Measurements from ENCODE around the gene CACNA1S. TPM values are rescaled to one million over a fixed set of nuclear protein-coding genes. Genes with fewer than 3 reads are reported as not detected.

Gene CACNA1S
- total RNA-seq, 2 experiments from 2014 or later, result not detected

- Histone ChIP-seq H3K4me3 (ENCODE audit: low read length) (no peak overlapping the region), H3K27ac (ENCODE audit: low read depth in 1 of 2, low read length in 2 of 2) (no peak overlapping the region), H3K36me3 (ENCODE audit: insufficient read depth, low read length) (no peaks in the 10 kb centered on the region), H3K27me3 (ENCODE audit: control insufficient read depth in 1 of 2, insufficient read depth in 2 of 2, low read length in 2 of 2) (no peaks in the 10 kb centered on the region), H3K9me3 (ENCODE audit: control insufficient read depth in 1 of 2, insufficient read depth in 1 of 2, low read length in 2 of 2) (no peaks in the 10 kb centered on the region), H3K4me1 (ENCODE audit: insufficient read depth, low read length) (no peaks in the 10 kb centered on the region)
- H3K36me3 Mint-ChIP-seq (ENCODE audit: low read depth), result no peaks in the 10 kb centered on the region
- TF ChIP-seq, protein P1, sequence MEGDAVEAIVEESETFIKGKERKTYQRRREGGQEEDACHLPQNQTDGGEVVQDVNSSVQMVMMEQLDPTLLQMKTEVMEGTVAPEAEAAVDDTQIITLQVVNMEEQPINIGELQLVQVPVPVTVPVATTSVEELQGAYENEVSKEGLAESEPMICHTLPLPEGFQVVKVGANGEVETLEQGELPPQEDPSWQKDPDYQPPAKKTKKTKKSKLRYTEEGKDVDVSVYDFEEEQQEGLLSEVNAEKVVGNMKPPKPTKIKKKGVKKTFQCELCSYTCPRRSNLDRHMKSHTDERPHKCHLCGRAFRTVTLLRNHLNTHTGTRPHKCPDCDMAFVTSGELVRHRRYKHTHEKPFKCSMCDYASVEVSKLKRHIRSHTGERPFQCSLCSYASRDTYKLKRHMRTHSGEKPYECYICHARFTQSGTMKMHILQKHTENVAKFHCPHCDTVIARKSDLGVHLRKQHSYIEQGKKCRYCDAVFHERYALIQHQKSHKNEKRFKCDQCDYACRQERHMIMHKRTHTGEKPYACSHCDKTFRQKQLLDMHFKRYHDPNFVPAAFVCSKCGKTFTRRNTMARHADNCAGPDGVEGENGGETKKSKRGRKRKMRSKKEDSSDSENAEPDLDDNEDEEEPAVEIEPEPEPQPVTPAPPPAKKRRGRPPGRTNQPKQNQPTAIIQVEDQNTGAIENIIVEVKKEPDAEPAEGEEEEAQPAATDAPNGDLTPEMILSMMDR (IDR thresholded peaks at IDR 0.05), result no peak
- DNase-seq (no peak), ATAC-seq (ENCODE audit: poor library complexity) (no peak)
- intact Hi-C loops (cut with DNase I, micrococcal nuclease), result no loop called here
- H3K27ac Mint-ChIP-seq, result no peak overlapping the region
- ChIA-PET POLR2A (no interaction called here), CTCF (no interaction called here)
- H3K4me1 Mint-ChIP-seq (ENCODE audit: low read depth), result no peaks in the 10 kb centered on the region
- no peak overlapping the region for H3K4me3 Mint-ChIP-seq
- H3K9me3 Mint-ChIP-seq, result no peaks in the 10 kb centered on the region
- H3K27me3 Mint-ChIP-seq, result no peaks in the 10 kb centered on the region
Observed at GRCh38 chr1:201077736-201078135, 34.5 kb downstream of the CACNA1S start.

DNA sequence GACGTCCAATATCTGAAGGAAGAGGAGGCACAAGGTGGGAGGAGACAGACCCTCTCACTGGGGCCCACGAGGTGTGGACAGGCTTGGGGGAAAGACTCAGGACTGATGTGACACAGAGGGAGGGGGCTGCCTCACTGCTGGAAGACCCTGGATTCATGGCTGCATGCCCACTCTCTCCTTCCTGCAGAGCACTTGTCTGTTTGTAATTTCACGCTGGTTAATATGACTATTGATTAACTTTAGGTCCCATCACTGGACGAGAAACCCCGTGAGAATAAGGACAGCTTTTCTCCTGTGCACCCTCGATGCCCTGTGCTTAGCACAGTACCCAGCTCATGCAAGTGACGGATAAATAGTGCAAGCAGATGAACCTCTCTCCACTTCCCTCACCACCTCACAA, 35.1 kb downstream of the CACNA1S start:
- no peaks in the 10 kb centered on the region for H3K36me3 ChIP-seq (ENCODE audit: insufficient read depth, low read length)
- no peak overlapping the region for H3K27ac ChIP-seq (ENCODE audit: low read depth in 1 of 2, low read length in 2 of 2)
- no peak for ATAC-seq (ENCODE audit: poor library complexity)
- DNase-seq, result no peak
- Mint-ChIP-seq H3K9me3 (no peaks in the 10 kb centered on the region), H3K36me3 (ENCODE audit: low read depth) (no peaks in the 10 kb centered on the region), H3K27ac (no peak overlapping the region), H3K27me3 (no peaks in the 10 kb centered on the region), H3K4me1 (ENCODE audit: low read depth) (no peaks in the 10 kb centered on the region), H3K4me3 (no peak overlapping the region)
- no peaks in the 10 kb centered on the region for H3K4me1 ChIP-seq (ENCODE audit: insufficient read depth, low read length)
- TF ChIP-seq, protein P1 (IDR thresholded peaks at IDR 0.05), result no peak
- no peaks in the 10 kb centered on the region for H3K27me3 ChIP-seq (ENCODE audit: control insufficient read depth in 1 of 2, insufficient read depth in 2 of 2, low read length in 2 of 2)
- H3K4me3 ChIP-seq (ENCODE audit: low read length), result no peak overlapping the region
- no peaks in the 10 kb centered on the region for H3K9me3 ChIP-seq (ENCODE audit: control insufficient read depth in 1 of 2, insufficient read depth in 1 of 2, low read length in 2 of 2)
- ChIA-PET POLR2A (no interaction called here), CTCF (no interaction called here)
- intact Hi-C loops (cut with DNase I, micrococcal nuclease), result no loop called here

DNA sequence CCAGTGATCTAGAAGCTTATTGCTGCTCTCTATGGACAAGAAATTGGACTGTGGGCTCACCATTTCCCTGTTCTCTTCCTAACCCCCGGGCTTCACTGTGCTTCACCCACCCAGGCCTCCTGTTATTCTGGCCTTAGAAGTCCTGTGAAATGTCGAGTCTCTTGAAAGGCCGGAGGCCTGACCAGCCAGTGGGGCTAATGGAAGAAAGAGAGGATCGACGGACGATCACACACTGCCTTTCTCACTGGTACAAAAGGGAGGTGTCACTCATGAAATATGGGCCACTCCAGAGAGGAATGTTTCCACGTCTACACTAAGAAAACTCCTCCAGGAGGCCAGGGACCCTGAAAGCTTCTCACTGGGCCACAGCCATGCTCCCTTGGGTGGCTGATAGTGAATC, 36.1 kb downstream of the CACNA1S start:
- POLR2A ChIA-PET, result no interaction called here
- H3K27me3 Mint-ChIP-seq, result no peaks in the 10 kb centered on the region

More for the DNA sequence above, 36.1 kb downstream of the CACNA1S start:
- no peak for DNase-seq
- Mint-ChIP-seq H3K36me3 (ENCODE audit: low read depth) (no peaks in the 10 kb centered on the region), H3K27ac (no peak overlapping the region), H3K4me3 (no peak overlapping the region), H3K9me3 (no peaks in the 10 kb centered on the region), H3K4me1 (ENCODE audit: low read depth) (no peaks in the 10 kb centered on the region)
- Histone ChIP-seq H3K4me3 (ENCODE audit: low read length) (no peak overlapping the region), H3K36me3 (ENCODE audit: insufficient read depth, low read length) (no peaks in the 10 kb centered on the region), H3K4me1 (ENCODE audit: insufficient read depth, low read length) (no peaks in the 10 kb centered on the region), H3K9me3 (ENCODE audit: control insufficient read depth in 1 of 2, insufficient read depth in 1 of 2, low read length in 2 of 2) (no peaks in the 10 kb centered on the region), H3K27me3 (ENCODE audit: control insufficient read depth in 1 of 2, insufficient read depth in 2 of 2, low read length in 2 of 2) (no peaks in the 10 kb centered on the region), H3K27ac (ENCODE audit: low read depth in 1 of 2, low read length in 2 of 2) (no peak overlapping the region)
- CTCF ChIA-PET, result no interaction called here
- ATAC-seq (ENCODE audit: poor library complexity), result no peak
- TF ChIP-seq, protein P1 (IDR thresholded peaks at IDR 0.05), result no peak
- intact Hi-C loops (cut with DNase I, micrococcal nuclease), result no loop called here
